ENCODE data around the gene MACROD2.

The MACROD2 gene

DNA sequence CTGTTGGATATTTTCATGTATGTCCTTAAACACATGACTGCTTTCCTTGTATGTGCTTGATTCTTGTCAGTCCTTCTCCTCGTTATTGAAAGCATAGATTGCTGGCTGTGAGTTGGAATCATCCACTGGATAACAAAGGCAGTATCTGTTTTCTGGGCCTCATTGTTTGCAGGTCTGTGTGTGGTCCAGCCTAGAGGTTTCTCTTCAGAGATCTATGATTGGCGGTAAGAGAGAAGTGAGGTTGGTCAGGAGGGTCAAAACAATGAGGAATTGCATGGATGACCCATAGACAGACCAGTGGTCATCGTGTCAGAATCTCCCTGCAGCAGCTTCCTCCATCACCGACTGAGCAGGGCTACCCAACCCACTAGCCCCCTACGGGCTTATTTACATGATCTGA, 1663.0 kb downstream of the MACROD2 start:
- no peak for DNase-seq (ENCODE audit: low read depth in 3 of 3)

GRCh38 chr20:15673206-15673605, 1677.9 kb downstream of the MACROD2 start:
- no peak for DNase-seq (ENCODE audit: low read depth in 3 of 3)

GRCh38 chr20:15674253-15675060, 1679.1 kb downstream of the MACROD2 start:
- DNase-seq (ENCODE audit: low read depth in 3 of 3), result no peak

DNA sequence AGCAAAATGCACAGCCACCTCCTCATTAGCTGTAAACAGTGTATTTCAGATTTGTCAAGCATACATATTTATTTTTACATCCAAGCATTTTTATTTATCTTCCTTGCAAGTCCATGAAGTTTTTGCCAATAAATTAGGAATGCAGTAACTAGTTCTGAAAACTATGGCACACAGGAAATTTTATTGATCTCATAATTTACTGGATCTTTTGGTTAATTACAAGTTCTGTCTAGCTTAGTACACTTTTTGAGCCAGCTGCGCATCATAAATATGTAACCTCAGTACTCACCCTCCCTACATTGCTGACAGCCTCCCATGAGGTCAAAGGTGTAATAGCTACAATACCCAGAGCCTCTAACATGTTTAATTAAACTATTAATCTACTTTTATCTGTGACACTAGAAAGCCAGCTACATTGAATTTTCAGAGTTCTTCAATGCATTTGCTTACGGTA, 1679.8 kb downstream of the MACROD2 start:
- no peak for DNase-seq (ENCODE audit: low read depth in 3 of 3)

- DNase-seq (ENCODE audit: low read depth in 3 of 3), result no peak
Measured at GRCh38 chr20:15675813-15676484, 1680.6 kb downstream of the MACROD2 start.

DNA sequence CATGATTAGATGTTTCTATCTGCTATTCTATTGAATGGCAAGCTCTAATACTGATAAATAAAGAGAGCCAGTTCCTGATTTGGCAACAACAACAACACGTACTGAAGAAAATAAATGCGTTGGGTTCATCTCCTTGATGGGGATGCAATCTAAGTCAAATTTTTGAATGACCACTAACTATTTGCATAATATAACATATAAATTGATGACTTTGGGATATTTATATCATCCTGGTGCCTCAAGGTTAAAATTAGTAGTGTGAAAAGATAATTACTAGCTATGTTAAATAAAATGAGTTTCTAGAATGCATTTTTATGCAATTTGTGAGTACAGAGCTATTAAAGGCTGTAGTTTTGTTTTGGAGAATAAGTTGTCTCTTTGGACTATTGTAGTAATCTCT, 1681.5 kb downstream of the MACROD2 start:
- no peak for DNase-seq (ENCODE audit: low read depth in 3 of 3)

DNA sequence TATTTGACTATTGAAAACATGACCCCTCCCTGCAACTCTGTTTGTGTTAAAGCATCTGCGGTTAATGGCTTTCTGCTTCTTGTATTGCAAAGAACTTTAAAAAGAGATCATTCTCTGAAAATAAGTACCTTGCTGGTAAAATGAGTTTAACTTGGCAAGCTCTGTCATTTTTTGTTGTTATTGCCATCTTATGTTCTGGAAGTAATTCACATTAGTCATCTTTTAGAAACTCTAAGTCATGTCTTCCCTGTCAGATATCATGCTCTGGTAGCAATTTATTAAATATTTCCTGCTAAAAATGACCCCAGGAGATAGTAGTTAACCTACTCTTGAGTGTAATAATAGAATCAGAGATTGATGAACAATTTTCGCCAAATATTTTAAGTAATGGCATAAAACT, 1687.4 kb downstream of the MACROD2 start:
- DNase-seq (ENCODE audit: low read depth in 3 of 3), result no peak

DNA sequence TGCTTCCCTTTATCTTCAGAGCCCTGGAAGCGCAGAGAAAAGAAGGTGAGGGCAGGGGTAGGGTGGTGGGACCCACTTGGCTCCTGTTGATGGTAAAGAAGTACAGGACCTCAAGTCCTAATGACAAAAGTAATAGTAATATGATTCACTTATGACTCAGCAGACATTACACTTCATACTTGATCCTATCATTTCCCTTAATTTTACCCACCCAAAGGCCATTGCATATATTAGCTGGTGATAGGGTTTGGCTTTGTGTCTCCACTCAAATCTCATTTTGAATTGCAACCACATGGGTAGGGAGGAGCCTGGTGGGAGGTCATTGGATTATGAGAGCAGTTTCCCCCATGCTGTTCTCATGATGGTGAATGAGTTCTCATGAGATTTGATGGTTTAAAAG, 1697.3 kb downstream of the MACROD2 start:
- DNase-seq (ENCODE audit: low read depth in 3 of 3), result no peak

- DNase-seq (ENCODE audit: low read depth in 3 of 3), result no peak
Measured at GRCh38 chr20:15699431-15700146, 1704.3 kb downstream of the MACROD2 start.

GRCh38 chr20:15700147-15700765, 1704.9 kb downstream of the MACROD2 start:
- DNase-seq (ENCODE audit: low read depth in 3 of 3), result no peak

DNA sequence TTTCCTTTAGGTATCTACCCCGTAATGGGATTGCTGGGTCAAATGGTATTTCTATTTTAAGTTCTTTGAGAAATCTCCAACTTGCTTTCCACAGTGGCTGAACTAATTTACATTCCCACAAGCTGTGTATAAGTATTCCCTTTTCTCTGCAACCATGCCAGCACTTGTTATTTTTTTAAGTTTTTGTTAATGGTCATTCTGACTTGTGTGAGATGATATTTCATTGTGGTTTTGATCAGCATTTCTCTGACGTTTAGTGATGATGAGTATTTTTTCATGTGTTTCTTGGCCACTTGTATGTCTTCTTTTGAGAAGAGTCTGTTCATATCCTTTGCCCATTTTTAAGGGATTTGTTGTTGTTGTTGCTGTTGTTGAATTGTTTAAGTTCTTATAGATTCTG, 1706.8 kb downstream of the MACROD2 start:
- DNase-seq (ENCODE audit: low read depth in 3 of 3), result no peak

DNA sequence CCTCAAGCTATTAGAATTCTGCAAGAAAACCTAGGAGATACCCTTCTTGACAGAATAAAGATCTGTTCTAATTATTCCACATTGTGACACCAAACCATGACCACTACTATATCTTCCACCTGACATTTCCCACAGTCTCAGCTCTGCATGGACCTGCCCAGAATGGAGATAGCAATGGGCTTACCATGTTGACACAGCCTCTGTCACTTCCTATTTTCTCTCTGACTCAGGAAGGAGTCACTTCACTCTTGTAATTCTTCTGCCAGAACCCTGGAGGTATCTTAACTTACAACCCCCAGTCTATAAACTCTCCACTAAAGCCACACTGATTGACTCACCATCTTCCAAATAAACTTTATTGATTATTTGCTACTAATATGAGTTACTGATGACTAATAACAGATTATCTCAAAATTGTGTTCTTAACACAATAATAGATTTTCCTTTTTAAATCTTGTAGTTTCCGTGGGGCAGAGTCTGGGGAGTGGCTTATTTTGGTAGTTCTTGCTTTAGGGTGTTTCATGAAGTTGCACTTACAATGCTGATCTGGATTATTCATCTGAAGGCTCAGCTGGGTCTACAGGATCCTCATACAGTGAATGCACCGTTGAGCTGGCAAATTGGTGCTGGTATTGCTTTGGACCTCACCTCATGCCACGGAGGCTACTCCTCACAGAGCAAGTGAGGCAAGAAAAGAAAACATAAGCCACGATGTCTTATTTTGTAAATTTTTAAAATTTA, 1708.0 kb downstream of the MACROD2 start:
- no peak for DNase-seq (ENCODE audit: low read depth in 3 of 3)

GRCh38 chr20:15705975-15706374, 1710.7 kb downstream of the MACROD2 start:
- no peak for DNase-seq (ENCODE audit: low read depth in 3 of 3)

DNA sequence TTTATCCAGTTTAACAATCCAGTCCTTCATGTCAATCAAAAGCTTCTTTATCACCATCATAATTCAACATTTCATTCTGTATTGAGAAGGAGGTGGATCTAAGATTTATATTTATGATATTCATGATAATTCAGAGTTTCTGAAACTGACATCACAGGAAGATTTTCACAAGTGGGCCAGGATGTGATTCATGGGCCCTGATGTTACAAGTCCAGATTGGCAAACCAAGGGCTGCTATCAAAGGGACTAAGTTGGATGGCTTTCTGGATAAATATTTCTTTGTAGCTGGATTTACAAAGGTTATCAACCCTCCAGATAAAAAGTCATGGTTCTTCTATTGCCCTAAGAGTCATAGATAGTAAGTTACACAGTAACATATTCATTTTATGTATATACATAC, 1711.4 kb downstream of the MACROD2 start:
- DNase-seq (ENCODE audit: low read depth in 3 of 3), result no peak

- DNase-seq (ENCODE audit: low read depth in 3 of 3), result peak; percentile 6 to 38 (median 10)
Measured at GRCh38 chr20:15708984-15709598, 1713.8 kb downstream of the MACROD2 start.

GRCh38 chr20:15710636-15711035, 1715.3 kb downstream of the MACROD2 start:
- no peak for DNase-seq (ENCODE audit: low read depth in 3 of 3)

DNA sequence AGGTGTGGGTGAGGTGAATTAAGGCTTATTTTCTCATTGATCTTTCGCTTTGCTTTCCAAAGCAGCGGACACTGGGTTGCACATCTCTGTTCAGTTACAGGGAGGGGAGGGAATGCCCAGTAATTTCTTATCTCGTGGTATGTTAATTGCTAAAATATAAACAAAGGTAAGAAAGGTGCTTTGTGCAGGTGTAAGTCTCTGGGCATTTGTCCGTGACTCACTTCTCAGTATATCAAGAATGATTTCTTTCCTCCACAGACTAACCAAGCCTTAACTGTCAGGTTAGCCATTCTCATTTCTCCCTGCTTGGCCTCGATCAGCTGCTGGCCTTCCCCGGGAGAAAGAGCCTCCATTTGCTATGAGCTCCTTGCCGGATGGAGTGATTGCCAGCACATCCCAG, 1715.9 kb downstream of the MACROD2 start:
- DNase-seq (ENCODE audit: low read depth in 3 of 3), result no peak

DNA sequence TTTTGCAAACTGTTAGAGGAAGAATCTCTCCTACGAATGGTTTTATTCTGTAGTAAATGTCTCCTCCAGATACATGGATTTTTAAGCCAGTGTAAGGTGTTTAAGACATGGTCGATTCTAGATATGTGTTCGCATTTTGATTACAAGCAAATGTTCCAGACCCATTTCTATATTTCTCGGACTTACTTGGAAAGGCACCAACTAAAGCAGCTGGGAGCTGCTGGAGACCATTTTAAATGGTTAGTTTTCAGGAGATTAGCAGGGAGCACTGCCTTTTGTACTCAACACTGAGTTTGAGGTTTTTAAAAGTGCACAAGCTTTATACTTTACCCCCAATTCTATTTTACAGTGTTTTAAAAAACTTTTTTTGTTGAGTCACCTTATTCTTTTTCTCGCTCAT, 1720.9 kb downstream of the MACROD2 start:
- DNase-seq (ENCODE audit: low read depth in 3 of 3), result no peak

DNA sequence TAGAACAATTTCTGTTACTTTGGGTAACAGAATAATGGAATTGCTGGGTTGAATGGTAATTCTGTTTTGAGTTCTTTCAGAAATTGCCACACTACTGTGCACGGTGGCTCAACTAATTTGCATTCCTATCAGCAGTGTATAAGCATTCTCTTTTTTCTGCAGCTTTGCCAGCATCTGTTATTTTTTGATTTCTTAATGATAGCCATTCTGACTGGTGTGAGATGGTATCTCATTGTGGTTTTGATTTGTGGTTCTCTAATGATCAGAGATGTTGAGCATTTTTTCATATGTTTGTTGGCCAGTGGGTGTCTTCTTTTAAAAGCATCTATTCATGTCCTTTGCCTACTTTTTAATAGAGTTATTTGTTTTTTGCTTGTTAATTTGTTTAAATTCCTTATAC, 1731.1 kb downstream of the MACROD2 start:
- no peak for DNase-seq (ENCODE audit: low read depth in 3 of 3)

DNA sequence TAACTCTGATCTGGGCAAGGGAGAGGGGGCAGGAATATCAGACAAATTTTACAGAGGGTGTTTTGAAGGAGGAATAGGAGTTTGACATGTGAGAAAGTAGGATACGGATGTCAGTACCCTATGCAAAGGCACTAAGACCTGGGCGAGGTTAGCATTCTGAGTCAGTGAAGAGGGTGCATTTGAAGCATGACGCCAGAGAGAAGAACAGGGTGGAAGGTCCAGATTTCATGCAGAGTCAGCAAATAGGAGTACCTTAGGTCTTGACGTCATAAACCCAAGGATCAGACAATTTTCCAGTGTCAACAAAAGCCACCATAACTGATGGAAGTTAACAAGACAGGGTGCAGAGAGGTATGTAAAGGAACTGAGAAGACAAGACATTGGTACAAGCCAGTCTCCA, 1738.7 kb downstream of the MACROD2 start:
- DNase-seq (ENCODE audit: low read depth in 3 of 3), result no peak

GRCh38 chr20:15739035-15739434, 1743.7 kb downstream of the MACROD2 start:
- DNase-seq (ENCODE audit: low read depth in 3 of 3), result no peak

Data from stimulated activated CD4-positive, alpha-beta T cell treated with anti-CD3 and anti-CD28 coated beads, TNF-alpha, amount 100 ng/mL, for 48 hours (primary cell).